ENCODE results near the gene FADS1. TPM values are rescaled to one million over a fixed set of nuclear protein-coding genes. Genes with fewer than 3 reads are reported as not detected.
A peak's percentile ranks its signal among the peaks of the same experiment; 100 is the strongest.

The FADS1 gene
- total and polyA plus RNA-seq, 2 of the 13 experiments (the other 11 are each of a cell fraction or from before 2014, with no cell fraction given): 91.8 to 108 TPM

- Histone ChIP-seq H3K9ac (ENCODE audit: insufficient read depth, low read depth, low read length) (no peak overlapping the region), H3K27me3 (ENCODE audit: control insufficient read depth in 1 of 2, insufficient read depth in 2 of 2, low read length in 2 of 2) (no peaks in the 10 kb centered on the region; a peak in 1 of 5 replicates), H2AFZ (ENCODE audit: low read length) (no peak overlapping the region), H3K79me2 (ENCODE audit: insufficient read depth, low read length) (peaks cover 25% of the 10 kb centered on the region), H4K20me1 (ENCODE audit: insufficient read depth, low read length) (no peaks in the 10 kb centered on the region), H3K9me3 (ENCODE audit: low read length) (no peaks in the 10 kb centered on the region), H3K4me3 (replicated peaks in 1 of 3; ENCODE audit: insufficient read depth in 1 of 3, low read depth in 2 of 3, low read length in 3 of 3) (no peak overlapping the region), H3K27ac (ENCODE audit: extremely low read length, insufficient read depth, low read length) (no peak overlapping the region), H3K4me2 (ENCODE audit: low read depth, low read length) (no peak overlapping the region), H3K36me3 (replicated peaks in 1 of 2; ENCODE audit: control insufficient read depth in 1 of 2, insufficient read depth in 2 of 2, low read length in 2 of 2) (peaks cover 22 to 55% of the 10 kb centered on the region in 2 experiments), H3K4me1 (ENCODE audit: insufficient read depth, low read length) (peaks cover 27% of the 10 kb centered on the region)
- POLR2A ChIA-PET: interaction anchor here (3.5 kb wide), 1 partner anchor 16 kb away, joined by 28 read pairs; no protein-coding TSS in a partner anchor
- CTCF ChIA-PET (ENCODE audit: low intra/inter-chr PET ratio, low total read pairs): no interaction called here
- FAIRE-seq (no peak), ATAC-seq (no peak), DNase-seq (ENCODE audit: low spot score) (no peak)
- whole genome bisulfite sequencing (ENCODE audit: low lambda C conversion rate): 91% methylated on average over 4 of the region's 4 CpGs
- in situ Hi-C loops (cut with HindIII; ENCODE audit: extremely low pct_ligation_motif_present, low pct_unique_long_range_greater_than_20kb) (no loop called here), intact Hi-C loops (cut with micrococcal nuclease; ENCODE audit: unreplicated experiment) (no loop called here)
- TF ChIP-seq KMT2B (CRISPR knock-in tag; IDR thresholded peaks at IDR 0.05) (no peak), CEBPB (IDR thresholded peaks at IDR 0.05; ENCODE audit: borderline replicate concordance, low read depth, low read length) (peak; percentile 73; the same call in 1 of the 2 replicates)
- BruUV-seq (replicated peaks): no TSS peak
Measured at GRCh38 chr11:61812736-61813411, 3.9 kb downstream of the FADS1 start.

GRCh38 chr11:61811831-61812230 lies 5.0 kb downstream of the FADS1 start:
- TF ChIP-seq DNMT1 (CRISPR knock-in tag; IDR thresholded peaks at IDR 0.05) (no peak), MAX (IDR thresholded peaks at IDR 0.05) (no peak), ZNF768 (CRISPR knock-in tag; IDR thresholded peaks at IDR 0.05) (no peak), ZSCAN25 (CRISPR knock-in tag; IDR thresholded peaks at IDR 0.05) (no peak), REXO4 (CRISPR knock-in tag; IDR thresholded peaks at IDR 0.05; ENCODE audit: borderline replicate concordance) (no peak), RBM22 (optimal IDR thresholded peaks at IDR 0.05; ENCODE audit: low read length) (peak; percentile 17)
- no peaks in the 10 kb centered on the region for H3K9me3 ChIP-seq (ENCODE audit: low read length)
- H3K27ac ChIP-seq (ENCODE audit: extremely low read length, insufficient read depth, low read length): no peak overlapping the region
- peaks cover 22% of the 10 kb centered on the region for H3K79me2 ChIP-seq (ENCODE audit: insufficient read depth, low read length)
- H3K4me2 ChIP-seq (ENCODE audit: low read depth, low read length): no peak overlapping the region
- peaks cover 22 to 64% of the 10 kb centered on the region in 2 experiments for H3K36me3 ChIP-seq (replicated peaks in 1 of 2; ENCODE audit: control insufficient read depth in 1 of 2, insufficient read depth in 2 of 2, low read length in 2 of 2)
- in situ Hi-C loops (cut with HindIII; ENCODE audit: extremely low pct_ligation_motif_present, low pct_unique_long_range_greater_than_20kb): no loop called here
- no peak overlapping the region for H3K4me3 ChIP-seq (replicated peaks in 1 of 3; ENCODE audit: insufficient read depth in 1 of 3, low read depth in 2 of 3, low read length in 3 of 3)
- CTCF ChIA-PET (ENCODE audit: low intra/inter-chr PET ratio, low total read pairs): no interaction called here
- no peaks in the 10 kb centered on the region; a peak in 1 of 5 replicates for H3K27me3 ChIP-seq (ENCODE audit: control insufficient read depth in 1 of 2, insufficient read depth in 2 of 2, low read length in 2 of 2)
- DNase-seq (ENCODE audit: low spot score) (no peak), ATAC-seq (no peak), FAIRE-seq (no peak)
- H2AFZ ChIP-seq (ENCODE audit: low read length): no peak overlapping the region
- H3K4me1 ChIP-seq (ENCODE audit: insufficient read depth, low read length): peaks cover 19% of the 10 kb centered on the region
- POLR2A ChIA-PET: no interaction called here
- H3K9ac ChIP-seq (ENCODE audit: insufficient read depth, low read depth, low read length): no peak overlapping the region
- intact Hi-C loops (cut with micrococcal nuclease; ENCODE audit: unreplicated experiment): no loop called here
- no peaks in the 10 kb centered on the region for H4K20me1 ChIP-seq (ENCODE audit: insufficient read depth, low read length)
- over 99% methylated on average over 5 of the region's 5 CpGs for WGBS (ENCODE audit: low lambda C conversion rate)
- BruUV-seq (replicated peaks): no TSS peak

All from HepG2 (cell line).